Parathyroid adenoma (tissue), 2 donors: ENCODE results near the gene HDAC9.

Experiments
- H2AFZ ChIP-seq: fragments of 300-600 bp; sonication (generic); one replicate; pipeline ENCODE4 v1.7.0; 2017; ENCODE audit warnings: antibody characterized with exemption, mild to moderate bottlenecking
- H3K27ac ChIP-seq: fragments of 300-600 bp; sonication (generic); one replicate; pipeline ENCODE4 v1.7.0; 2017
- H3K27me3 ChIP-seq: fragments of 300-600 bp; sonication (generic); one replicate; pipeline ENCODE4 v1.7.0; 2017; ENCODE audit warnings: low read length; ENCODE audit not compliant: control insufficient read depth, insufficient read depth
- H3K36me3 ChIP-seq: fragments of 300-600 bp; sonication (generic); one replicate; pipeline ENCODE4 v1.7.0; 2017; ENCODE audit warnings: low read length; ENCODE audit not compliant: control insufficient read depth, insufficient read depth
- H3K4me1 ChIP-seq: fragments of 300-600 bp; sonication (generic); one replicate; pipeline ENCODE4 v1.7.0; 2017; ENCODE audit warnings: control low read depth
- H3K4me2 ChIP-seq: fragments of 300-600 bp; sonication (generic); one replicate; pipeline ENCODE4 v1.7.0; 2017; ENCODE audit warnings: low read length
- H3K4me3 ChIP-seq: fragments of 300-600 bp; sonication (generic); one replicate; pipeline ENCODE4 v1.7.0; 2017; ENCODE audit warnings: low read depth, low read length
- H3K79me2 ChIP-seq: fragments of 300-600 bp; sonication (generic); one replicate; pipeline ENCODE4 v1.7.0; 2017; ENCODE audit warnings: control low read depth
- H3K9ac ChIP-seq: fragments of 300-600 bp; sonication (generic); one replicate; pipeline ENCODE4 v1.7.0; 2017; ENCODE audit warnings: mild to moderate bottlenecking
- H3K9me3 ChIP-seq: fragments of 300-600 bp; sonication (generic); one replicate; pipeline ENCODE4 v1.7.0; 2017; ENCODE audit warnings: low read length; ENCODE audit not compliant: control insufficient read depth
- CTCF ChIP-seq: fragments of 300-600 bp; sonication (generic); IDR thresholded peaks from one replicate; pipeline ENCODE4 v1.7.0; 2017; ENCODE audit warnings: antibody characterized with exemption, mild to moderate bottlenecking
- donor health status: primary hyperparathyroidism.

HDAC9 gene

GRCh38 chr7:18997477-18998150 lies 502.1 kb downstream of the HDAC9 start:
- no peak overlapping the region for H2AFZ ChIP-seq
- H3K27ac ChIP-seq, result no peak overlapping the region
- H3K36me3 ChIP-seq, result no peaks in the 10 kb centered on the region
- no peaks in the 10 kb centered on the region for H3K27me3 ChIP-seq
- no peak overlapping the region for H3K4me2 ChIP-seq
- no peaks in the 10 kb centered on the region for H3K4me1 ChIP-seq
- no peaks in the 10 kb centered on the region for H3K9me3 ChIP-seq
- no peak overlapping the region for H3K4me3 ChIP-seq
- no peaks in the 10 kb centered on the region for H3K79me2 ChIP-seq
- no peak overlapping the region for H3K9ac ChIP-seq
- no peak for TF ChIP-seq CTCF

- H3K79me2 ChIP-seq, result no peaks in the 10 kb centered on the region
- no peak for TF ChIP-seq CTCF
- no peaks in the 10 kb centered on the region for H3K27me3 ChIP-seq
- no peaks in the 10 kb centered on the region for H3K9me3 ChIP-seq
- no peaks in the 10 kb centered on the region for H3K4me1 ChIP-seq
- H3K27ac ChIP-seq, result no peak overlapping the region
- H2AFZ ChIP-seq, result no peak overlapping the region
- H3K36me3 ChIP-seq, result no peaks in the 10 kb centered on the region
- H3K4me3 ChIP-seq, result no peak overlapping the region
- no peak overlapping the region for H3K9ac ChIP-seq
- no peak overlapping the region for H3K4me2 ChIP-seq
Observed at GRCh38 chr7:19000410-19000809, 504.9 kb downstream of the HDAC9 start.

GRCh38 chr7:19001854-19002253 lies 506.3 kb downstream of the HDAC9 start:
- Histone ChIP-seq H3K27ac (no peak overlapping the region), H3K4me2 (no peak overlapping the region), H3K9ac (no peak overlapping the region), H3K27me3 (no peaks in the 10 kb centered on the region), H2AFZ (no peak overlapping the region), H3K4me3 (no peak overlapping the region), H3K9me3 (no peaks in the 10 kb centered on the region), H3K4me1 (no peaks in the 10 kb centered on the region), H3K36me3 (no peaks in the 10 kb centered on the region), H3K79me2 (no peaks in the 10 kb centered on the region)
- TF ChIP-seq CTCF, result no peak

GRCh38 chr7:19009241-19009935 lies 513.8 kb downstream of the HDAC9 start:
- H3K4me3 ChIP-seq, result no peak overlapping the region
- no peaks in the 10 kb centered on the region for H3K9me3 ChIP-seq
- no peaks in the 10 kb centered on the region for H3K36me3 ChIP-seq
- TF ChIP-seq CTCF, result no peak
- no peak overlapping the region for H3K9ac ChIP-seq
- no peaks in the 10 kb centered on the region for H3K79me2 ChIP-seq
- H3K4me2 ChIP-seq, result no peak overlapping the region
- no peak overlapping the region for H3K27ac ChIP-seq
- H3K4me1 ChIP-seq, result no peaks in the 10 kb centered on the region
- H3K27me3 ChIP-seq, result no peaks in the 10 kb centered on the region
- H2AFZ ChIP-seq, result no peak overlapping the region

- no peak overlapping the region for H2AFZ ChIP-seq
- TF ChIP-seq CTCF, result no peak
- no peaks in the 10 kb centered on the region for H3K36me3 ChIP-seq
- no peak overlapping the region for H3K4me3 ChIP-seq
- no peaks in the 10 kb centered on the region for H3K27me3 ChIP-seq
- H3K9ac ChIP-seq, result no peak overlapping the region
- no peaks in the 10 kb centered on the region for H3K9me3 ChIP-seq
- H3K4me1 ChIP-seq, result no peaks in the 10 kb centered on the region
- no peaks in the 10 kb centered on the region for H3K79me2 ChIP-seq
- H3K4me2 ChIP-seq, result no peak overlapping the region
- no peak overlapping the region for H3K27ac ChIP-seq
Observed at GRCh38 chr7:19009936-19010280, 514.4 kb downstream of the HDAC9 start.
